BJ (cell line): Measurements from ENCODE around the gene TNIK. TPM values are rescaled to one million over a fixed set of nuclear protein-coding genes. Genes with fewer than 3 reads are reported as not detected.

Experiments
- CTCF ChIA-PET: fragments of 350-600 bp; formaldehyde crosslinking; extraction: SDS; loops from one replicate; lab custom pipeline; 2021; ENCODE audit warnings: antibody characterized with exemption, inconsistent platforms; lab: Yijun Ruan, JAX
- POLR2A ChIA-PET: fragments of 300-600 bp; sonication (Branson Sonifier 250); formaldehyde crosslinking; extraction: SDS; loops from one replicate; lab custom pipeline; 2021; ENCODE audit warnings: antibody characterized with exemption; lab: Charles Lee
- DNase-seq: peaks from one replicate; pipeline ENCODE4 v3.0.0-alpha.2; 2011; ENCODE audit warnings: low read depth
- H3K27me3 ChIP-seq: 2 replicates; pipeline ENCODE4 v1.6.0; 2011; ENCODE audit warnings: low read length; ENCODE audit not compliant: control insufficient read depth, insufficient read depth
- H3K36me3 ChIP-seq: 2 replicates; pipeline ENCODE4 v1.5.1; 2011; ENCODE audit warnings: low read length; ENCODE audit not compliant: control insufficient read depth, insufficient read depth
- H3K4me3 ChIP-seq: 2 replicates; pipeline ENCODE4 v1.5.1; 2011; ENCODE audit warnings: low read depth, mild to moderate bottlenecking, control low read depth, low read length
- CTCF ChIP-seq: IDR thresholded peaks from 2 replicates; pipeline ENCODE4 v1.5.1; 2011; ENCODE audit warnings: low read depth, mild to moderate bottlenecking, control low read depth, inconsistent platforms, low read length, moderate library complexity; ENCODE audit not compliant: insufficient read depth
- polyA plus RNA-seq: library from polyadenylated mRNA; depleted of rRNA; stranded (reverse); fragments of >200 nt; gene quantifications from 2 replicates; pipeline ENCODE4 v1.2.3, GENCODE V29; 2011

TNIK gene
- polyA plus RNA-seq, 1 experiment: 2.1 TPM

GRCh38 chr3:171190668-171191067, 269.5 kb downstream of the TNIK start:
- ChIA-PET POLR2A (no interaction called here), CTCF (interaction anchor here (0.8 kb wide), 1 partner anchor 44 kb away, joined by 3 read pairs; no protein-coding TSS in a partner anchor)
- Histone ChIP-seq H3K36me3 (no peaks in the 10 kb centered on the region), H3K4me3 (no peak overlapping the region), H3K27me3 (no peaks in the 10 kb centered on the region)
- no peak for DNase-seq
- no peak for TF ChIP-seq CTCF

GRCh38 chr3:171189394-171190080, 270.7 kb downstream of the TNIK start:
- CTCF ChIA-PET: interaction anchor here (1.7 to 4.2 kb wide), 2 partner anchors 254 to 377 kb away, joined by 6 to 35 read pairs; no protein-coding TSS in a partner anchor
- H3K4me3 ChIP-seq: no peak overlapping the region
- POLR2A ChIA-PET: no interaction called here
- DNase-seq: no peak
- TF ChIP-seq CTCF: no peak
- H3K27me3 ChIP-seq: no peaks in the 10 kb centered on the region
- H3K36me3 ChIP-seq: no peaks in the 10 kb centered on the region

- no peaks in the 10 kb centered on the region for H3K27me3 ChIP-seq
- CTCF ChIA-PET: interaction anchor here (0.5 to 4.2 kb wide), 8 partner anchors 22 to 379 kb away, joined by 3 to 35 read pairs (median 3); partner anchors contain the start of gene TNIK
- POLR2A ChIA-PET: no interaction called here
- no peaks in the 10 kb centered on the region for H3K36me3 ChIP-seq
- no peak overlapping the region for H3K4me3 ChIP-seq
- peak; percentile 68 for TF ChIP-seq CTCF
- DNase-seq: no peak
Observed at GRCh38 chr3:171187706-171188290, 272.4 kb downstream of the TNIK start.

- no peaks in the 10 kb centered on the region for H3K27me3 ChIP-seq
- CTCF ChIA-PET: interaction anchor here (0.8 to 4.2 kb wide), 9 partner anchors 12 to 380 kb away, joined by 3 to 35 read pairs (median 3); no protein-coding TSS in a partner anchor
- no peaks in the 10 kb centered on the region for H3K36me3 ChIP-seq
- no peak overlapping the region for H3K4me3 ChIP-seq
- no peak for DNase-seq
- TF ChIP-seq CTCF: no peak
- POLR2A ChIA-PET: no interaction called here
Observed at GRCh38 chr3:171186817-171187500, 273.2 kb downstream of the TNIK start.

- Histone ChIP-seq H3K4me3 (no peak overlapping the region), H3K27me3 (no peaks in the 10 kb centered on the region), H3K36me3 (no peaks in the 10 kb centered on the region)
- no peak for DNase-seq
- CTCF ChIA-PET: interaction anchor here (0.8 to 4.2 kb wide), 10 partner anchors 21 to 380 kb away, joined by 3 to 35 read pairs (median 3); no protein-coding TSS in a partner anchor
- POLR2A ChIA-PET: interaction anchor here (0.6 kb wide), 1 partner anchor 229 kb away, joined by 3 read pairs; no protein-coding TSS in a partner anchor
- no peak for TF ChIP-seq CTCF
Observed at GRCh38 chr3:171186383-171186782, 273.8 kb downstream of the TNIK start.
